Sigmoid colon (tissue), 3 donors: ENCODE measurements around the gene MYO1C.

ENCODE experiments used
- CTCF ChIP-seq, 4 experiments: fragments of 450-650 bp in 3 of 4; fragments of 200-600 bp in 1 of 4; IDR thresholded peaks; one replicate each; pipeline ENCODE4 v1.5.1; 2016 to 2019; ENCODE audit warnings: antibody characterized with exemption in 4 of 4, mild to moderate bottlenecking in 3 of 4, moderate library complexity in 2 of 4
- POLR2A ChIP-seq, 2 donors: fragments of 450-650 bp; IDR thresholded peaks; one replicate each; pipeline ENCODE4 v1.6.1; 2016; ENCODE audit warnings: antibody characterized with exemption in 2 of 2, mild to moderate bottlenecking in 2 of 2, moderate library complexity in 2 of 2

GRCh38 chr17:1516388-1517161 is 24.1 kb upstream of the MYO1C start, which contains the start of gene INPP5K:
- TF ChIP-seq CTCF (IDR thresholded peaks at IDR 0.05) (no peak), POLR2A (IDR thresholded peaks at IDR 0.05) (peak in 1 of 2 donors; percentile 68)
